ENCODE data around the gene MORN4. TPM values are rescaled to one million over a fixed set of nuclear protein-coding genes. Genes with fewer than 3 reads are reported as not detected.
A peak's percentile ranks its signal among the peaks of the same experiment; 100 is the strongest.

Gene MORN4
- polyA plus RNA-seq, 1 donor (not counting 4 experiments of a cell fraction or from before 2014, with no cell fraction given), result 9.1 TPM

DNA sequence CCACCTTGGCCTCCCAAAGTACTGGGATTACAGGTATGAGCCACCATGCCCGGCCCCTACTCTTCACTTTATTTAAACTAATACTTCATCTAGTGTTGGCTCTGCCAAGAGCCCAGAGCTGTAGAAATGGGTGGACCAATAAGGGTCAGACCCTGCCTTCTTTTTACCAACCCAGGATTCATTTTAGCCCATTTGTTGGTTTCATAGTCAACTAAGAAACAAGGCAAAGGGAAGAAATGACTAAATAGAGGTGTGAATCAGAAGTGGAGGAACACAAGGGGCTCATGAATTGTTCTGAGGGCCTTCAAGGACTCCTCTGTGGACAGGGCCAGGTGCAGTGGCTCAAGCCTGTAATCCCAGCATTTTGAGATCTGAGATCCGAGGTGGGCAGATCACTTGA lies 59.6 kb downstream of the MORN4 start:
- no peak for TF ChIP-seq EZH2 (IDR thresholded peaks at IDR 0.05; ENCODE audit: low read length)
- TF ChIP-seq CTCF (optimal IDR thresholded peaks at IDR 0.05 in 1 of 3, IDR thresholded peaks at IDR 0.05 in 1 of 3, conservative IDR thresholded peaks at IDR 0.05 in 1 of 3; ENCODE audit: extremely low read depth in 1 of 3, insufficient read depth in 2 of 3, low read length in 3 of 3), result no peak
- peak; percentile 17 for FAIRE-seq
- Histone ChIP-seq H3K79me2 (ENCODE audit: control insufficient read depth, insufficient read depth, low read length) (no peaks in the 10 kb centered on the region), H3K36me3 (ENCODE audit: control insufficient read depth in 2 of 2, extremely low read depth in 1 of 2, insufficient read depth in 2 of 2, low read length in 2 of 2) (peaks cover 1 to 10% of the 10 kb centered on the region in 2 experiments), H3K9me1 (ENCODE audit: control insufficient read depth, extremely low read depth, insufficient read depth, low read length) (no peaks in the 10 kb centered on the region), H2AFZ (ENCODE audit: control insufficient read depth, low read length) (no peak overlapping the region), H3K4me1 (ENCODE audit: control insufficient read depth, extremely low read depth, insufficient read depth, low read length) (peaks cover 60% of the 10 kb centered on the region), H4K20me1 (ENCODE audit: control insufficient read depth, extremely low read depth, insufficient read depth, low read length) (no peaks in the 10 kb centered on the region), H3K9ac (ENCODE audit: control insufficient read depth, extremely low read depth, insufficient read depth, low read length) (no peak overlapping the region), H3K4me2 (ENCODE audit: control insufficient read depth, extremely low read depth, insufficient read depth, low read depth, low read length) (no peak overlapping the region), H3K4me3 (ENCODE audit: control insufficient read depth in 2 of 3, extremely low read depth in 1 of 3, insufficient read depth in 2 of 3, low read depth in 1 of 3, low read length in 3 of 3) (no peak overlapping the region), H3K27ac (ENCODE audit: control insufficient read depth, insufficient read depth, low read length) (no peak overlapping the region), H3K9me3 (ENCODE audit: control insufficient read depth, low read depth, low read length) (no peaks in the 10 kb centered on the region), H3K27me3 (ENCODE audit: control insufficient read depth, extremely low read depth, insufficient read depth, low read length) (no peaks in the 10 kb centered on the region)
- dilution Hi-C loops (cut with MboI; ENCODE audit: extremely low pct_ligation_motif_present, low sequenced_read_pairs), result no loop called here
- no peak for DNase-seq (ENCODE audit: low read depth, low spot score)

DNA sequence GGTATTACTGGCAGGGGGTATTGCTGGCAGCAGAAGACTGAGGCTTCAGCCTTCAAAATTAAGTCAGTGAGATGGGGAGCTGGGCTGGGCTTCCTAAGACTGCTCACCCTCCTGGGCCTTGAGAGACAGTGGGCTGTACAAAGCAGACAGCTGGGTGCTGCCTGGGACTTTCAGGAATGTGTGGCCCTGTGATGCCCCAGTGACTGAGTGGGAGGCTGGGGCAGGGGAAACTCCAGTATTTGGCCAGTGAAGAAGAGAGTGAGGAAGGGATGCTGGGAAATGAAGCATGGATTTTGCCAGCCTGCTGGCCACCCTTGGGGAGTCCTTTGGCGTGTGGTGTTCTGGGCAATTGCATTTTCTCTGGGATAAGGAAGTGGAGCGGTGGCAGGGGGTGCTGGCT lies 60.3 kb downstream of the MORN4 start:
- no peaks in the 10 kb centered on the region for H3K27me3 ChIP-seq (ENCODE audit: control insufficient read depth, extremely low read depth, insufficient read depth, low read length)
- peak overlapping the region; percentile 80 for H3K9ac ChIP-seq (ENCODE audit: control insufficient read depth, extremely low read depth, insufficient read depth, low read length)
- no peak for FAIRE-seq
- H3K36me3 ChIP-seq (ENCODE audit: control insufficient read depth in 2 of 2, extremely low read depth in 1 of 2, insufficient read depth in 2 of 2, low read length in 2 of 2), result peaks cover 3 to 11% of the 10 kb centered on the region in 2 experiments
- H3K79me2 ChIP-seq (ENCODE audit: control insufficient read depth, insufficient read depth, low read length), result no peaks in the 10 kb centered on the region
- no peaks in the 10 kb centered on the region for H3K9me3 ChIP-seq (ENCODE audit: control insufficient read depth, low read depth, low read length)
- peak overlapping the region; percentile 92 for H3K27ac ChIP-seq (ENCODE audit: control insufficient read depth, insufficient read depth, low read length)
- no peaks in the 10 kb centered on the region for H4K20me1 ChIP-seq (ENCODE audit: control insufficient read depth, extremely low read depth, insufficient read depth, low read length)
- no peak overlapping the region for H2AFZ ChIP-seq (ENCODE audit: control insufficient read depth, low read length)
- peaks cover 60% of the 10 kb centered on the region for H3K4me1 ChIP-seq (ENCODE audit: control insufficient read depth, extremely low read depth, insufficient read depth, low read length)
- dilution Hi-C loops (cut with MboI; ENCODE audit: extremely low pct_ligation_motif_present, low sequenced_read_pairs), result no loop called here
- no peak for DNase-seq (ENCODE audit: low read depth, low spot score)
- H3K4me2 ChIP-seq (ENCODE audit: control insufficient read depth, extremely low read depth, insufficient read depth, low read depth, low read length), result peak overlapping the region; percentile 37
- no peak for TF ChIP-seq CTCF (optimal IDR thresholded peaks at IDR 0.05 in 1 of 3, IDR thresholded peaks at IDR 0.05 in 1 of 3, conservative IDR thresholded peaks at IDR 0.05 in 1 of 3; ENCODE audit: extremely low read depth in 1 of 3, insufficient read depth in 2 of 3, low read length in 3 of 3)
- H3K4me3 ChIP-seq (ENCODE audit: control insufficient read depth in 2 of 3, extremely low read depth in 1 of 3, insufficient read depth in 2 of 3, low read depth in 1 of 3, low read length in 3 of 3), result no peak overlapping the region
- no peaks in the 10 kb centered on the region for H3K9me1 ChIP-seq (ENCODE audit: control insufficient read depth, extremely low read depth, insufficient read depth, low read length)
